Activated CD4-positive, alpha-beta T cell treated with anti-CD3 and anti-CD28 coated beads for 36 hours (primary cell): ENCODE results near the gene ISYNA1. TPM values are rescaled to one million over a fixed set of nuclear protein-coding genes. Genes with fewer than 3 reads are reported as not detected.

Experiments
- ATAC-seq: fragments of 200-7000 bp; cut with Tn5 transposase; one replicate; pipeline ENCODE4 v1.10.0; 2021; ENCODE audit warnings: mild to moderate bottlenecking, moderate library complexity
- CTCF ChIA-PET: fragments of 350-600 bp; sonication (Branson Sonifier 250); formaldehyde crosslinking; loops from one replicate; lab custom pipeline; 2021; ENCODE audit warnings: antibody characterized with exemption; lab: Charles Lee
- POLR2A ChIA-PET: fragments of 350-600 bp; sonication (Branson Sonifier 250); formaldehyde crosslinking; loops from one replicate; lab custom pipeline; 2021; ENCODE audit warnings: antibody characterized with exemption, inconsistent platforms; lab: Charles Lee
- DNase-seq: peaks from one replicate; pipeline ENCODE4 v3.0.0-alpha.2; 2020
- H3K27ac Mint-ChIP-seq: one replicate; pipeline ENCODE4 v1.8.0; 2021; ENCODE audit warnings: mixed read lengths
- H3K27me3 Mint-ChIP-seq: one replicate; pipeline ENCODE4 v1.8.0; 2021; ENCODE audit warnings: mixed read lengths
- H3K36me3 Mint-ChIP-seq: one replicate; pipeline ENCODE4 v1.8.0; 2021; ENCODE audit warnings: low read depth, mixed read lengths
- H3K4me1 Mint-ChIP-seq: one replicate; pipeline ENCODE4 v1.8.0; 2021; ENCODE audit warnings: mixed read lengths
- H3K4me3 Mint-ChIP-seq: one replicate; pipeline ENCODE4 v1.8.0; 2021; ENCODE audit warnings: mild to moderate bottlenecking, moderate library complexity, mixed read lengths
- H3K9me3 Mint-ChIP-seq: one replicate; pipeline ENCODE4 v1.8.0; 2021; ENCODE audit warnings: low read depth, mixed read lengths
- intact Hi-C, 2 experiments: fragments of 100-400 bp; cut with DNase I in 1 of 2; cut with micrococcal nuclease in 1 of 2; formaldehyde crosslinking; loops; one replicate each; pipeline versions ENCODE4 v1.14.2 to v1.15.1; 2022 to 2024; cut with DNase I, micrococcal nuclease
- total RNA-seq, 2 experiments: library from RNA; stranded (reverse); gene quantifications; one replicate each; pipeline ENCODE4 v1.2.3, GENCODE V29; 2021

Gene ISYNA1
- total RNA-seq, 2 experiments from 2014 or later: 18.8 to 23.3 TPM

DNA sequence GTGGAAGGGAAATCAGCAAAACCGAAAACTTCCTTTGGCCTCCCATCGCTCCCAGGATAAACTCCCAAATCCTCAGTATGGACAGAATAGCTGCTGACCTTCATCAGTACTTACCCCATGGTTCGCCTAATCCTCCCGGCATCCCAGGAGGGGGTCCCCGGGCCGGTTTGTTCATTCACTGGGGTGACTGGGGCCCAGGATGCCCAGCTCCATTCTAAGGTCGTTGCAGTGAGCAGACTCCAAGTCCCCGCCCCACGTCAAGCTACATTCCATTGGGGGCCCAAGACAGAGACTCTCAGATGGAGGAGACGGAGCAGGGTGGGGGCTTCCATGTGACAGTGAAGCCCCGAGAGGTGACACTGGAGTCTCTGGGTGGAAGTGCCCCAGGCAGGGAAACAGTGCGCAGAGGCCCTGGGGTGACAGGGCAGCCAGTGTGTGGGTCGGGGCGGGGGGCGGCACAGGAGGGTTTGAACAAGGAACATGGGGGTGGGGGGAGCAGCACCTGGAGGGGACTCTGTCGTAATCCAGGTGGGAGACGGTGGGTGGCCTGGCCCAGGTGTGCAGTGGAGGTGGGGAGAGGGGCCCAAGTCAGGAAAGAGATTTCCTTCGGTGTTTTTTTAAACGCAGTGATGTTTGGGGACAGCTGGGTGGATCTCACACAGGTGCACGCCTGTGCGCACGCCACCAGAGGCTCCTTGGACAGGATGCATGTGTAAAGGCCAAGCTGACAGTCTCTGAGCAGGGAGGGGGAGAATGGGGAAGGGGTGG lies 13.6 kb downstream of the ISYNA1 start:
- ATAC-seq (no peak), DNase-seq (no peak)
- Mint-ChIP-seq H3K27ac (no peak overlapping the region), H3K4me3 (no peak overlapping the region), H3K36me3 (peaks cover 2% of the 10 kb centered on the region), H3K27me3 (no peaks in the 10 kb centered on the region), H3K9me3 (no peaks in the 10 kb centered on the region), H3K4me1 (peaks cover 54% of the 10 kb centered on the region)
- POLR2A ChIA-PET: interaction anchor here (0.5 kb wide), 1 partner anchor 448 kb away, joined by 6 read pairs; no protein-coding TSS in a partner anchor
- intact Hi-C loops: loop anchor here in 1 of 2 experiments (5.0 kb wide), 1 partner anchor 37 kb away; the partner anchor contains the start of gene GDF15
- CTCF ChIA-PET: interaction anchor here (0.5 to 0.8 kb wide), 3 partner anchors 12 to 1067 kb away, joined by 3 read pairs; no protein-coding TSS in a partner anchor

DNA sequence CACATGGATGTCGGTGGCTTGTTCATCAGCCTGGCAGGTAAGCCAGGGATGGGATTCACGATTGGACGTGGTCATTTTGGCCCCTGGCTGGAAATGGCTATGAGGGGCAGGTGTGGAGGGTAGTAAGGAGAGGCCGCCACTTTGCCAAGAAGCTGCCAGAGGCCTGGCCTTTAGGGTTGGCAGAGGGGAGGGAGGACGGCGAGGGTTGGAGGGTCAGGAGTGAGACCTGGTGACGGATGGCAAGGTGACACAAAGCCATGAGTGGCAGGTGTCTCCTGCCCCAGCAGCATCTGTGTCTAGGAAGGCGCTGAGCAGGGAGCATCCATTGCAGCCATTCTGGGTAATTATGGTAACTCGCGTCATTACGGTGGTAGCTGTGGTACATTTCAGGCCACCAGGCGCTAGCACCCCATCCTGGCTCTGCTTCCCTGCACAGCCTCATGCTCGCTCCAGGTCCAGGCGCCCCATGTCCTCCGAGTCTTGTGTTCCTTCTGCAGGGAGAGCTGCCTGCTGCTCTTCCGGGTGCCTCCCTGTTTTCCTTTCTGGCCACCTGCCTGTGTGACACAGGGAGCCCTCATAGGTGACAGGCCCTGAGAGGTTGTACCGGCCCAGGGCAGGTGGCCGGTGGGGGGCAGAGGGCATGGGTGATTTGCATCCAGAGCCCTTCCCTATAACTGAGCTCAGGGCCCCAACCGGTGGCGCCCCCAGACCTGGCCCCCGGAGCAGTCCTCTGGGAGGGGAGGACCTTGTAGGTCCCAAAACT lies 14.5 kb downstream of the ISYNA1 start:
- Mint-ChIP-seq H3K4me1 (peaks cover 57% of the 10 kb centered on the region), H3K36me3 (peaks cover 2% of the 10 kb centered on the region), H3K27ac (peak overlapping the region; percentile 85), H3K4me3 (peak overlapping the region; percentile 90), H3K9me3 (no peaks in the 10 kb centered on the region), H3K27me3 (peaks cover 3% of the 10 kb centered on the region)
- ATAC-seq (no peak), DNase-seq (no peak)
- POLR2A ChIA-PET: interaction anchor here (0.5 to 0.7 kb wide), 2 partner anchors 144 to 448 kb away, joined by 6 read pairs; no protein-coding TSS in a partner anchor
- CTCF ChIA-PET: interaction anchor here (0.8 to 1.0 kb wide), 2 partner anchors 14 to 35 kb away, joined by 3 read pairs; no protein-coding TSS in a partner anchor
- intact Hi-C loops: loop anchor here in 1 of 2 experiments (5.0 kb wide), 1 partner anchor 36 kb away; the partner anchor contains the start of gene GDF15

DNA sequence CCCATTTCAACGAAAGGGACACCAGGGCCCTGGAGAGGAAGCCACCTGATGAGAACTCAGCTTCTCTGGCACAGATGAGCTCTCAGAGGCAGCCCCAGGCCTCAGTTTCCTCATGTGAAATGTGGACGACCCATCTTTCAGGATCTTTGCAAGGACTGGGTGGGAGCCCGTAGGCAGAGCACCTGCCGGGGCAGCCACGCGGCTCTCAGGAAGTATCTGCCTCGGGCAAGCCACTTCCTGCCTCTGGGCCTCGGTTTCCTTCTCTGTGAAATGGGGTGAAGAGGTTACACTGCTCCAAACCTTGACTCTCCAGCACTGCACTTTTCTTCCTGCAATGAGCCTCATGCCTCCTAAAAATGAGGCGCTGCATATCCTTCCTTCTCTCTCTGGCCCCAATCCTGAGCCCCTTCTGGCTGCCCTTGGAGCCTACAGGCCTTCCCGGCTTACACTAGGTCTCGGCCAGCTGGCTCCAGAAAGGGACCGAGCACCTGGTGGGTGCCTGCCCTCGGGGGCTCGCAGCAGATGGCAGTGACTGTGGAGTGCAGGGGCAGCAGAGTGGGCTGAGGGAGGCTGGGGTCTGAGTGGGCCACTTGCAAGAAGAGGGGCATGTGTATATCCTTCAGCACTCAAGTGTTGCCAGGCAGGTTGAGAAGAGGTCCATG lies 15.3 kb downstream of the ISYNA1 start:
- Mint-ChIP-seq H3K4me1 (peaks cover 64% of the 10 kb centered on the region), H3K9me3 (no peaks in the 10 kb centered on the region), H3K27me3 (peaks cover 10% of the 10 kb centered on the region), H3K36me3 (peaks cover 2% of the 10 kb centered on the region), H3K27ac (peak overlapping the region; percentile 85), H3K4me3 (peak overlapping the region; percentile 90)
- intact Hi-C loops: loop anchor here in 1 of 2 experiments (5.0 kb wide), 1 partner anchor 35 kb away; the partner anchor contains the start of gene GDF15
- DNase-seq: no peak
- CTCF ChIA-PET: interaction anchor here (1.0 kb wide), 1 partner anchor 13 kb away, joined by 3 read pairs; no protein-coding TSS in a partner anchor
- POLR2A ChIA-PET: interaction anchor here (0.7 kb wide), 1 partner anchor 143 kb away, joined by 6 read pairs; no protein-coding TSS in a partner anchor
- no peak for ATAC-seq

DNA sequence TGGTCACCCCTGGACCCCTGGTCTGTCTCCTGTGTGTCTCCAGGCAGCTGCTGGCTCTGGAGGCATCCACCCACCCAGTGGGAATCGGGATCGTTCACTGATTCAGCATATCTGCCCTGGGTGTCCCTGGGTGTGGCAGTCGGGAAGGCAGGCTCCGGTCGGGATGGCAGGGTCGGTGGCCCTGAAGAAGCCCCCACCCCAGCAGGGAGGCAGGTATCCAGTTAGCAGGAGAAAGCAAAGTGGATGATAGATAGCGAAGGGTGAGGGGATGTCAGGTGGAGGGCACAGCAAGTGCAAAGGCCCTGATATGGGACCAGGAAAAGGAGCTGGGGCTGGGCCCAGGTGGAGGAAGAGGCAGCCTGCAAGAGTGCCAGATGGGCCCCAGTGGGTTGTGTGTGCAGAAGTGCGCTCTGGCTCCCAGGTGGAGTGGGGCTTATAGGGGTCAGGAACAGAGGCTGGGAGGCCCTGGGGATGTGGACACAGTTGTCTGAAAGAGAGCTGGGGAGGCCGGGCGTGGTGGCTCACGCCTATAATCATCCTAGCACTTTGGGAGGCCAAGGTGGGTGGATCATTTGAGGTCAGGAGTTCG lies 16.5 kb downstream of the ISYNA1 start:
- POLR2A ChIA-PET: interaction anchor here (0.8 to 1.1 kb wide), 2 partner anchors 24 to 144 kb away, joined by 3 to 7 read pairs; no protein-coding TSS in a partner anchor
- ATAC-seq (no peak), DNase-seq (peak; percentile 24)
- no peaks in the 10 kb centered on the region for H3K9me3 Mint-ChIP-seq
- peak overlapping the region; percentile 85 for H3K27ac Mint-ChIP-seq
- intact Hi-C loops: loop anchor here in 1 of 2 experiments (5.0 kb wide), 1 partner anchor 34 kb away; the partner anchor contains the start of gene GDF15
- peaks cover 16% of the 10 kb centered on the region for H3K27me3 Mint-ChIP-seq
- peak overlapping the region; percentile 90 for H3K4me3 Mint-ChIP-seq
- CTCF ChIA-PET: interaction anchor here (0.6 to 1.5 kb wide), 4 partner anchors 33 to 426 kb away, joined by 3 to 5 read pairs (median 3); partner anchors contain the start of gene UPF1
- peaks cover 73% of the 10 kb centered on the region for H3K4me1 Mint-ChIP-seq
- H3K36me3 Mint-ChIP-seq: peaks cover 2% of the 10 kb centered on the region

DNA sequence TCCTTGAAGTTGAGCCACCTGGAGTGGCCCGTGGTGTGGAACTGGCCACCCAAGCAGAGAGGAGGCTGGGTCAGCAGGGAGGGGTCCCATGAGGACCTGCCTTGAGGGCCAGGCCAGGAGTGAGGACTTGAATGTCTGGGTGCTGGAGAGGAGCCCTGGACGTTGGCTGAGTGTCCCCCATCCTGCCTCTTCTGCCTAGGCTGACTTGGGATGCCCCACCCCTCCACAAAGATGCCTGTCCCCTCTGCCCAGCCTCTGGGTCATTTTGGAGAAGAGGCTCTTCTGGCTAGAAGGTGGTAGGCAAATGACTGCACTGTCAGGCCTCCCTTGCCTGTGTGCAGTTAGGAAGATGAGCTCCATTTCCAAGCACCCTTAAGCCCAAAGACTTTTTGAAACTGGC lies 17.0 kb downstream of the ISYNA1 start:
- peaks cover 77% of the 10 kb centered on the region for H3K4me1 Mint-ChIP-seq

DNA sequence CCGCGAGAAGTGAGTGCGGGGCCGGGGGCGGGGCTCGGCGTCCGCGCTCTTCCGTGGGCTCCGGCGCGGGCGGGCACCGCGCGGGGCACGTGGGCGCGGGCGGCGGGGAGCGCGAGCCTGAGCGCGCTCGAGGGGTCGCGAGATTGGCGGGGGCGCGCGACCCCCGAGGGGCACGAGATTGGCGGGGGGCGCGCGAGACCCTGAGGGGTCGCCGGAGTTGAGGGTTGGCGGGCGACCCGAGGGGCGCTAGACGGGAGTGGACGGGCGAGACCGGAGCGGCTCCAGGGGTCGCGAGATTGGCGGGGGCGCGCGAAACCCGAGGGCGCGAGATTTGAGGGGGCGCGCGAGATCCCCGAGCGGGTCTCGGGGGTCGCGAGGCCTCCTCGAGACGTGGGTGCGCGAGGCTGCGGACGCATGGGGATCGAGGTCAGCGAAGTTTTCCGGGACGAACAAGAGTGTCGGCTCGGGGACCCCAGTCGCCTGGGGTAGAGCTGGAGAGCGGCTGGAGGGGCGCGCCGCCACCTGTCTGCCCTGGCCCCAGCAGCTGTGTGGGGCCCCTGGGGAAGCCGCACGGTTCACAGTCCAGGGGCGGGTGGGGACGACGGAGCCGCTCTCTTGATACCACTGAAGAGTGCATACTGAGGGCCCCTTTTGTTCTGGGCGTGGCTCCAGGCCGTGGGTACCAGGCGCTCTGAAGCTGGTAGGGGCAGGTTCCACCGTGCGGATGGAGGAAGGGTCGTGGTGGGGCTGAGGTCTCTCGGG lies 18.1 kb downstream of the ISYNA1 start:
- intact Hi-C loops: loop anchor here (1.0 to 5.0 kb wide), 7 partner anchors 17 to 267 kb away; partner anchors contain the start of genes GDF15 (in 1 of the 2), PIK3R2 (in 1 of the 2) and RAB3A (in 1 of the 2)
- no peaks in the 10 kb centered on the region for H3K9me3 Mint-ChIP-seq
- CTCF ChIA-PET: interaction anchor here (0.7 to 6.4 kb wide), 10 partner anchors 9 to 228 kb away, joined by 3 to 48 read pairs (median 4); partner anchors contain the start of gene MPV17L2
- peaks cover 23% of the 10 kb centered on the region for H3K27me3 Mint-ChIP-seq
- peaks cover 2% of the 10 kb centered on the region for H3K36me3 Mint-ChIP-seq
- POLR2A ChIA-PET: interaction anchor here (0.6 to 1.9 kb wide), 6 partner anchors 26 to 176 kb away, joined by 3 to 10 read pairs (median 4); partner anchors contain the start of gene JUND
- peak overlapping the region; percentile 80 for H3K27ac Mint-ChIP-seq
- peak; percentile 34 for ATAC-seq
- peak; percentile 73 for DNase-seq
- H3K4me3 Mint-ChIP-seq: peak overlapping the region; percentile 90
- H3K4me1 Mint-ChIP-seq: peaks cover 80% of the 10 kb centered on the region

More for the DNA sequence above, 17.0 kb downstream of the ISYNA1 start:
- H3K9me3 Mint-ChIP-seq: no peaks in the 10 kb centered on the region
- ATAC-seq (no peak), DNase-seq (peak; percentile 16)
- intact Hi-C loops: loop anchor here in 1 of 2 experiments (5.0 kb wide), 1 partner anchor 34 kb away; the partner anchor contains the start of gene GDF15
- peak overlapping the region; percentile 15 for H3K27ac Mint-ChIP-seq
- H3K27me3 Mint-ChIP-seq: peaks cover 19% of the 10 kb centered on the region
- peak overlapping the region; percentile 90 for H3K4me3 Mint-ChIP-seq
- ChIA-PET POLR2A (interaction anchor here (1.1 kb wide), 1 partner anchor 25 kb away, joined by 3 read pairs; no protein-coding TSS in a partner anchor), CTCF (interaction anchor here (1.0 to 1.5 kb wide), 3 partner anchors 33 to 426 kb away, joined by 3 to 5 read pairs (median 3); no protein-coding TSS in a partner anchor)
- peaks cover 2% of the 10 kb centered on the region for H3K36me3 Mint-ChIP-seq

DNA sequence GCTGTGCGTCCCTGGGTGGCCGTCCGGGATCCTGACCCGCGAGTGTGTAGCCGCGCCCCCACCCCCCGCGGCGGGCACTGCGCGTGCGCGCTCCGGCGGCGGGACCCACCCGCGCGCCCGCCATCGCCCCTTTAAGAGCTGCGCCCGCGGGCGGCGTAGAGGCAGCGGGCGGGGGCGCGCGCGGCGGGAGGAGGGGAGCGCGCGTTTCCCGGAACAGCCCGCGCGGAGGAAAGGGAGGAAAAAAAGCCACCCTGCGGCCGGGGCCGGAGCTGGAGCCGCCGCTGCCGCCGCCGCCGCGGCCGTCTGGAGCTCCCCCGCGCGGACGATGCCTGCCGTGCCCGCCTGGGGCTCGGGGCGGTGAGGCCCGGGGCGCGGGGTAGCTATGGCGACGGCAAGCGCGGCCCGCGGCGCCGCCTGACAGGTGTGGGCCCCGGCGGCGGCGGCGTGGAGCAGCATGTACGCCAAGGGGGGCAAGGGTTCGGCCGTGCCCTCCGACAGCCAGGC lies 18.7 kb downstream of the ISYNA1 start, which contains the start of gene SSBP4:
Gene SSBP4, plus strand, starts transcription at position 204 of the 504 bp plus-strand sequence. Its CDS starts 251 bp downstream, at position 455.
- ChIA-PET CTCF (interaction anchor here (0.7 to 6.4 kb wide), 9 partner anchors 10 to 227 kb away, joined by 3 to 48 read pairs (median 3); partner anchors contain the start of gene MPV17L2), POLR2A (interaction anchor here (0.8 to 2.5 kb wide), 4 partner anchors 9 to 140 kb away, joined by 4 to 10 read pairs (median 6); partner anchors contain the start of gene JUND)
- Mint-ChIP-seq H3K36me3 (peaks cover 2% of the 10 kb centered on the region), H3K4me3 (peak within 1 kb of the TSS; percentile 90), H3K4me1 (peaks cover 79% of the 10 kb centered on the region), H3K27me3 (peaks cover 23% of the 10 kb centered on the region), H3K9me3 (no peaks in the 10 kb centered on the region), H3K27ac (peak within 1 kb of the TSS; percentile 80)
- intact Hi-C loops: loop anchor here (1.0 to 5.0 kb wide), 6 partner anchors 18 to 266 kb away; partner anchors contain the start of genes PIK3R2 (in 1 of the 2) and RAB3A (in 1 of the 2)
- ATAC-seq: peak; percentile 45
- DNase-seq: peak; percentile 82

DNA sequence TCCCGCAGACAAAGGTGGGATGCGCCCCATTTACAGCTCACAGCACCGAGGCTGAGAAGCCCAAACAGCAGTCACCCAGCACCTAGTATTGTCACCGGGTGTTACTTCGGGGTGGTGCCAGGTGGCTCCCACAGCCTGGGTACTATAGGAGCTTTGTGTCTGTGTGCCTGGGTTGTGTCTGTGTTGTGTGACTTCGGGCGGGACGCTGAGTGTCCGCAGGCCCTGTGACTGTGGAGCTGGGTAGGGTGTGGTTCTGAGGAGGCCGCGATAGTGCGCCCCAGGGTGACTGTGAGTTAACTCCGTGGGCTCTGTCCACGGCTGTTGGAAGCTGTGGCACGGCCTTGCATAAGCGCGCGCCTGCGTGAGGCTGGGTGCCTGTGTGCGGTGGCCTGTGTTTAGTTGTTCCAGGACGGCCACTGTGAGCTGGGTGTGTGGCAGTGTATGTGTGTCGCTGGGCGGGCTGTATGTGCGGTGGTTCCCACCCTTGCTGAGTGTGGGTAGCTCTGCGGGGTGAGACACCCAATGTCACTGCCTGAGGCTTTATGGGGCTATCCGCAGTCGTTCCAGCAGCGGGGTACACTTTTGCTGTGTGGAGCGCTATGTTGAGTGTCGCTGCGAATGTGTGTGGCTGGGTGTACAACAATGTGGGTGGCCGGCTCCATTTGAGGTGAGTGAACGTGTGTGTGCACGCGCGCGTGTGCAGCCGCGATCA lies 19.3 kb downstream of the ISYNA1 start:
- Mint-ChIP-seq H3K27me3 (peaks cover 23% of the 10 kb centered on the region), H3K4me1 (peaks cover 77% of the 10 kb centered on the region), H3K36me3 (peaks cover 2% of the 10 kb centered on the region), H3K4me3 (peak overlapping the region; percentile 90), H3K9me3 (no peaks in the 10 kb centered on the region), H3K27ac (peak overlapping the region; percentile 61)
- ChIA-PET CTCF (interaction anchor here (0.7 to 6.4 kb wide), 9 partner anchors 10 to 227 kb away, joined by 3 to 48 read pairs (median 3); partner anchors contain the start of gene MPV17L2), POLR2A (interaction anchor here (0.6 to 2.5 kb wide), 5 partner anchors 9 to 140 kb away, joined by 3 to 10 read pairs (median 4); partner anchors contain the start of gene JUND)
- peak; percentile 21 for ATAC-seq
- DNase-seq: peak; percentile 59
- intact Hi-C loops: loop anchor here (1.0 to 5.0 kb wide), 6 partner anchors 18 to 265 kb away; partner anchors contain the start of genes PIK3R2 (in 1 of the 2) and RAB3A (in 1 of the 2)
